ENCODE measurements around the gene NPAS3.

GRCh38 chr14:33463731-33464130 lies 525.1 kb downstream of the NPAS3 start:
- TF ChIP-seq CTCF (IDR thresholded peaks at IDR 0.05) (no peak), POLR2AphosphoS5 (IDR thresholded peaks at IDR 0.05) (no peak)
